IPS-15b (cell line): ENCODE data around the gene KRT82.
"Not testable (repeated sequence)": the region's sequence is repeated elsewhere in the genome, so short reads cannot be mapped to it uniquely, and the experiment has no call there.

Experiments used
- H3K27me3 ChIP-seq: one replicate; pipeline ENCODE4 v1.6.1; 2013; ENCODE audit warnings: low read length; ENCODE audit not compliant: control insufficient read depth, insufficient read depth
- H3K36me3 ChIP-seq: one replicate; pipeline ENCODE4 v1.6.1; 2013; ENCODE audit warnings: low read length; ENCODE audit not compliant: control insufficient read depth, insufficient read depth
- H3K4me1 ChIP-seq: one replicate; pipeline ENCODE4 v1.6.1; 2013; ENCODE audit warnings: mild to moderate bottlenecking, low read length; ENCODE audit not compliant: control insufficient read depth, insufficient read depth
- H3K4me3 ChIP-seq: one replicate; pipeline ENCODE4 v1.5.1; 2013; ENCODE audit warnings: low read depth, low read length
- H3K9ac ChIP-seq: one replicate; pipeline ENCODE4 v1.6.1; 2013; ENCODE audit warnings: low read depth, mild to moderate bottlenecking, low read length
- H3K9me3 ChIP-seq: one replicate; pipeline ENCODE4 v1.6.1; 2013; ENCODE audit warnings: mild to moderate bottlenecking, low read length; ENCODE audit not compliant: control insufficient read depth, insufficient read depth

KRT82 gene

GRCh38 chr12:52417740-52418139 is 11.6 kb upstream of the KRT82 start:
- Histone ChIP-seq H3K27me3 (no peaks in the 10 kb centered on the region), H3K36me3 (no peaks in the 10 kb centered on the region), H3K9me3 (no peaks in the 10 kb centered on the region), H3K4me3 (no peak overlapping the region), H3K4me1 (no peaks in the 10 kb centered on the region), H3K9ac (no peak overlapping the region)

GRCh38 chr12:52416795-52417194 is 10.7 kb upstream of the KRT82 start:
- no peaks in the 10 kb centered on the region for H3K4me1 ChIP-seq
- H3K4me3 ChIP-seq = no peak overlapping the region
- no peak overlapping the region for H3K9ac ChIP-seq
- H3K27me3 ChIP-seq = no peaks in the 10 kb centered on the region
- H3K36me3 ChIP-seq = no peaks in the 10 kb centered on the region
- no peaks in the 10 kb centered on the region for H3K9me3 ChIP-seq

- H3K36me3 ChIP-seq = no peaks in the 10 kb centered on the region
- H3K9ac ChIP-seq = no peak overlapping the region
- no peaks in the 10 kb centered on the region for H3K9me3 ChIP-seq
- H3K27me3 ChIP-seq = no peaks in the 10 kb centered on the region
- no peak overlapping the region for H3K4me3 ChIP-seq
- no peaks in the 10 kb centered on the region for H3K4me1 ChIP-seq
Observed at GRCh38 chr12:52415870-52416750, 10.0 kb upstream of the KRT82 start.

- H3K36me3 ChIP-seq = no peaks in the 10 kb centered on the region
- no peak overlapping the region for H3K9ac ChIP-seq
- no peaks in the 10 kb centered on the region for H3K4me1 ChIP-seq
- H3K4me3 ChIP-seq = no peak overlapping the region
- no peaks in the 10 kb centered on the region for H3K27me3 ChIP-seq
- H3K9me3 ChIP-seq = no peaks in the 10 kb centered on the region
Observed at GRCh38 chr12:52414936-52415335, 8.8 kb upstream of the KRT82 start.

GRCh38 chr12:52413782-52414345 is 7.7 kb upstream of the KRT82 start:
- Histone ChIP-seq H3K9me3 (no peaks in the 10 kb centered on the region), H3K4me3 (no peak overlapping the region), H3K9ac (no peak overlapping the region), H3K36me3 (no peaks in the 10 kb centered on the region), H3K27me3 (no peaks in the 10 kb centered on the region), H3K4me1 (no peaks in the 10 kb centered on the region)

- H3K9me3 ChIP-seq = no peaks in the 10 kb centered on the region
- no peaks in the 10 kb centered on the region for H3K4me1 ChIP-seq
- no peak overlapping the region for H3K4me3 ChIP-seq
- H3K36me3 ChIP-seq = no peaks in the 10 kb centered on the region
- no peak overlapping the region for H3K9ac ChIP-seq
- H3K27me3 ChIP-seq = no peaks in the 10 kb centered on the region
Observed at GRCh38 chr12:52413202-52413601, 7.1 kb upstream of the KRT82 start.

GRCh38 chr12:52411815-52412214 is 5.7 kb upstream of the KRT82 start:
- Histone ChIP-seq H3K4me1 (no peaks in the 10 kb centered on the region), H3K36me3 (no peaks in the 10 kb centered on the region), H3K4me3 (no peak overlapping the region), H3K9me3 (no peaks in the 10 kb centered on the region), H3K27me3 (no peaks in the 10 kb centered on the region), H3K9ac (no peak overlapping the region)

GRCh38 chr12:52410589-52411248 is 4.6 kb upstream of the KRT82 start:
- H3K27me3 ChIP-seq, H3K4me3 ChIP-seq, H3K9ac ChIP-seq, H3K4me1 ChIP-seq, H3K36me3 ChIP-seq, H3K9me3 ChIP-seq: not testable (repeated sequence)

GRCh38 chr12:52407918-52408317 is 1.8 kb upstream of the KRT82 start:
- no peaks in the 10 kb centered on the region for H3K36me3 ChIP-seq
- H3K4me1 ChIP-seq = no peaks in the 10 kb centered on the region
- no peaks in the 10 kb centered on the region for H3K27me3 ChIP-seq
- no peaks in the 10 kb centered on the region for H3K9me3 ChIP-seq
- H3K9ac ChIP-seq = no peak overlapping the region
- H3K4me3 ChIP-seq = no peak overlapping the region

- H3K27me3 ChIP-seq = no peaks in the 10 kb centered on the region
- no peak overlapping the region for H3K9ac ChIP-seq
- no peak overlapping the region for H3K4me3 ChIP-seq
Observed at GRCh38 chr12:52404951-52405350, 1.2 kb downstream of the KRT82 start.

GRCh38 chr12:52403561-52403960 is 2.6 kb downstream of the KRT82 start:
- H3K4me3 ChIP-seq = no peak overlapping the region
- H3K9me3 ChIP-seq = no peaks in the 10 kb centered on the region
- no peaks in the 10 kb centered on the region for H3K36me3 ChIP-seq

More at GRCh38 chr12:52404951-52405350, 1.2 kb downstream of the KRT82 start:
- no peaks in the 10 kb centered on the region for H3K9me3 ChIP-seq
- H3K36me3 ChIP-seq = no peaks in the 10 kb centered on the region
- H3K4me1 ChIP-seq = no peaks in the 10 kb centered on the region

More at GRCh38 chr12:52403561-52403960, 2.6 kb downstream of the KRT82 start:
- Histone ChIP-seq H3K27me3 (no peaks in the 10 kb centered on the region), H3K9ac (no peak overlapping the region), H3K4me1 (no peaks in the 10 kb centered on the region)
